ENCODE results near the gene UBAP1. TPM values are rescaled to one million over a fixed set of nuclear protein-coding genes. Genes with fewer than 3 reads are reported as not detected.
"Not testable (repeated sequence)": the region's sequence is repeated elsewhere in the genome, so short reads cannot be mapped to it uniquely, and the experiment has no call there.

The UBAP1 gene
- total RNA-seq, 2 donors from 2014 or later: 36.4 to 39.8 TPM

- no peaks in the 10 kb centered on the region for H3K4me1 ChIP-seq (ENCODE audit: control insufficient read depth, insufficient read depth, low read length)
- peaks cover 10% of the 10 kb centered on the region for H3K36me3 Mint-ChIP-seq (ENCODE audit: low read depth)
- DNase-seq: no peak
- H3K9me3 ChIP-seq (ENCODE audit: control insufficient read depth, low read length): no peaks in the 10 kb centered on the region
- H3K27me3 Mint-ChIP-seq (ENCODE audit: insufficient read depth): no peaks in the 10 kb centered on the region
- no peaks in the 10 kb centered on the region for H3K36me3 ChIP-seq (ENCODE audit: control insufficient read depth, insufficient read depth, low read length)
- no peaks in the 10 kb centered on the region for H3K4me1 Mint-ChIP-seq
- H3K9me3 Mint-ChIP-seq: no peaks in the 10 kb centered on the region
- no peak overlapping the region for H3K9ac ChIP-seq (ENCODE audit: extremely low read depth, low read length, poor library complexity, severe bottlenecking)
- no peaks in the 10 kb centered on the region for H3K27me3 ChIP-seq (ENCODE audit: control insufficient read depth, insufficient read depth, low read length, poor library complexity, severe bottlenecking)
- H3K4me3 ChIP-seq (ENCODE audit: low read length): no peak overlapping the region
- no peak overlapping the region for H3K27ac Mint-ChIP-seq
- no peak for TF ChIP-seq CTCF (conservative IDR thresholded peaks at IDR 0.05)
- H3K4me3 Mint-ChIP-seq: no peak overlapping the region
- no peak overlapping the region for H3K27ac ChIP-seq (ENCODE audit: low read depth, low read length)
- 100% methylated on average over 1 to 2 of the region's 2 CpGs for WGBS, 2 experiments (ENCODE audit: insufficient coverage in 1 of 2, insufficient read length in 1 of 2)
Observed at GRCh38 chr9:34291423-34291822, 112.6 kb downstream of the UBAP1 start.

GRCh38 chr9:34292552-34292951 lies 113.7 kb downstream of the UBAP1 start:
- H3K27ac Mint-ChIP-seq: no peak overlapping the region
- peaks cover 4% of the 10 kb centered on the region for H3K36me3 Mint-ChIP-seq (ENCODE audit: low read depth)
- Histone ChIP-seq H3K27me3 (ENCODE audit: control insufficient read depth, insufficient read depth, low read length, poor library complexity, severe bottlenecking) (no peaks in the 10 kb centered on the region), H3K4me1 (ENCODE audit: control insufficient read depth, insufficient read depth, low read length) (no peaks in the 10 kb centered on the region), H3K9me3 (ENCODE audit: control insufficient read depth, low read length) (no peaks in the 10 kb centered on the region), H3K27ac (ENCODE audit: low read depth, low read length) (no peak overlapping the region), H3K9ac (ENCODE audit: extremely low read depth, low read length, poor library complexity, severe bottlenecking) (no peak overlapping the region), H3K36me3 (ENCODE audit: control insufficient read depth, insufficient read depth, low read length) (peaks cover 2% of the 10 kb centered on the region), H3K4me3 (ENCODE audit: low read length) (no peak overlapping the region)
- TF ChIP-seq CTCF (conservative IDR thresholded peaks at IDR 0.05): no peak
- H3K4me3 Mint-ChIP-seq: no peak overlapping the region
- H3K9me3 Mint-ChIP-seq: no peaks in the 10 kb centered on the region
- H3K27me3 Mint-ChIP-seq (ENCODE audit: insufficient read depth): no peaks in the 10 kb centered on the region
- H3K4me1 Mint-ChIP-seq: no peaks in the 10 kb centered on the region
- 94% methylated on average over 2 of the region's 2 CpGs; no CpG with 5 or more reads in 1 of the 2 experiments for WGBS, 2 experiments (ENCODE audit: insufficient coverage in 1 of 2, insufficient read length in 1 of 2)
- DNase-seq: no peak

GRCh38 chr9:34301064-34301463 lies 122.2 kb downstream of the UBAP1 start:
- not testable (repeated sequence) for H3K9me3 ChIP-seq (ENCODE audit: control insufficient read depth, low read length); H3K36me3 ChIP-seq (ENCODE audit: control insufficient read depth, insufficient read depth, low read length); H3K27ac Mint-ChIP-seq; H3K4me1 Mint-ChIP-seq; H3K4me1 ChIP-seq (ENCODE audit: control insufficient read depth, insufficient read depth, low read length); DNase-seq; H3K27ac ChIP-seq (ENCODE audit: low read depth, low read length); H3K9ac ChIP-seq (ENCODE audit: extremely low read depth, low read length, poor library complexity, severe bottlenecking); H3K4me3 ChIP-seq (ENCODE audit: low read length); H3K27me3 ChIP-seq (ENCODE audit: control insufficient read depth, insufficient read depth, low read length, poor library complexity, severe bottlenecking); H3K27me3 Mint-ChIP-seq (ENCODE audit: insufficient read depth); H3K36me3 Mint-ChIP-seq (ENCODE audit: low read depth); H3K9me3 Mint-ChIP-seq; H3K4me3 Mint-ChIP-seq
- 95 to 96% methylated on average over 5 to 7 of the region's 7 CpGs for WGBS, 2 experiments (ENCODE audit: insufficient coverage in 1 of 2, insufficient read length in 1 of 2)

Other genes starting within 250 kb of the UBAP1 start
- gene UBAP2, start 130.2 kb upstream of the UBAP1 start, total RNA-seq: 10 to 100 TPM; 60.9 to 82.1 TPM
- gene DCAF12, start 52.3 kb upstream of the UBAP1 start, total RNA-seq: 10 to 100 TPM; 35.0 to 37.0 TPM
- gene KIF24, start 150.2 kb downstream of the UBAP1 start, total RNA-seq: 10 to 100 TPM in 1 of 2 donors, 1 to 10 TPM in 1; 7.7 to 10.6 TPM
- gene NUDT2, start 150.5 kb downstream of the UBAP1 start, total RNA-seq: 10 to 100 TPM; 20.6 to 29.4 TPM
- 10 to 100 TPM; 56.7 to 58.8 TPM for gene MYORG, start 197.9 kb downstream of the UBAP1 start, total RNA-seq

Measured in endodermal cell (in vitro differentiated cells).